Prostate gland (tissue), 2 donors: ENCODE data around the gene HIVEP3. TPM values are rescaled to one million over a fixed set of nuclear protein-coding genes. Genes with fewer than 3 reads are reported as not detected.
A peak's percentile ranks its signal among the peaks of the same experiment; 100 is the strongest.

Experiments used
- DNase-seq: peaks from one replicate; pipeline ENCODE4 v3.0.0-alpha.2; 2019; ENCODE audit warnings: low spot score
- H3K27ac ChIP-seq, 2 donors: fragments of 200-600 bp; sonication (generic); 2 replicates each; pipeline ENCODE4 v1.5.1; 2017 to 2019
- H3K27me3 ChIP-seq: fragments of 200-600 bp; sonication (generic); replicated peaks from 2 replicates; pipeline ENCODE4 v1.5.1; 2019; ENCODE audit not compliant: insufficient read depth
- H3K36me3 ChIP-seq, 2 donors: fragments of 200-600 bp; sonication (generic); 1 replicate in 1 of 2; 2 replicates in 1 of 2; pipeline versions ENCODE4 v1.5.1 to v1.8.1; 2017 to 2019
- H3K4me1 ChIP-seq: fragments of 200-600 bp; sonication (generic); replicated peaks from 2 replicates; pipeline ENCODE4 v1.5.1; 2019
- H3K4me3 ChIP-seq, 2 donors: fragments of 200-600 bp; sonication (generic); 2 replicates each; pipeline ENCODE4 v1.5.1; 2017 to 2019
- H3K9me3 ChIP-seq: fragments of 200-600 bp; sonication (generic); 2 replicates; pipeline ENCODE4 v1.5.1; 2017
- POLR2A ChIP-seq: fragments of 450-650 bp; IDR thresholded peaks from one replicate; pipeline ENCODE4 v1.6.1; 2016; ENCODE audit warnings: antibody characterized with exemption, mild to moderate bottlenecking
- POLR2AphosphoS5 ChIP-seq: sonication (generic); formaldehyde crosslinking; IDR thresholded peaks from one replicate; pipeline ENCODE4 v1.6.1; 2017; ENCODE audit warnings: antibody characterized with exemption
- WGBS: methylation state at CpG from one replicate; pipeline ENCODE4 v1.1.5; 2018; 5-methylcytosine and 5-hydroxymethylcytosine counted together
- intact Hi-C: fragments of 100-400 bp; cut with DNase I; formaldehyde crosslinking; loops from one replicate; pipeline ENCODE4 v1.14.2; 2022
- total RNA-seq, 2 donors: library from RNA; depleted of rRNA; stranded (reverse); fragments of >200 nt; gene quantifications; one replicate each; pipeline ENCODE4 v1.1.0, GENCODE V29; 2016
- TF ChIP-seq, protein P1 (sequence below), 4 experiments: fragments of 200-600 bp in 2 of 4; fragments of 450-650 bp in 2 of 4; sonication (generic) in 2 of 4; IDR thresholded peaks; 1 replicate in 3 of 4; 2 replicates in 1 of 4; pipeline ENCODE4 v1.5.1; 2016 to 2019; ENCODE audit warnings: antibody characterized with exemption in 4 of 4, mild to moderate bottlenecking in 2 of 4, moderate library complexity in 2 of 4

The HIVEP3 gene
- total RNA-seq, 2 donors from 2014 or later, result 9.3 to 11.2 TPM

DNA sequence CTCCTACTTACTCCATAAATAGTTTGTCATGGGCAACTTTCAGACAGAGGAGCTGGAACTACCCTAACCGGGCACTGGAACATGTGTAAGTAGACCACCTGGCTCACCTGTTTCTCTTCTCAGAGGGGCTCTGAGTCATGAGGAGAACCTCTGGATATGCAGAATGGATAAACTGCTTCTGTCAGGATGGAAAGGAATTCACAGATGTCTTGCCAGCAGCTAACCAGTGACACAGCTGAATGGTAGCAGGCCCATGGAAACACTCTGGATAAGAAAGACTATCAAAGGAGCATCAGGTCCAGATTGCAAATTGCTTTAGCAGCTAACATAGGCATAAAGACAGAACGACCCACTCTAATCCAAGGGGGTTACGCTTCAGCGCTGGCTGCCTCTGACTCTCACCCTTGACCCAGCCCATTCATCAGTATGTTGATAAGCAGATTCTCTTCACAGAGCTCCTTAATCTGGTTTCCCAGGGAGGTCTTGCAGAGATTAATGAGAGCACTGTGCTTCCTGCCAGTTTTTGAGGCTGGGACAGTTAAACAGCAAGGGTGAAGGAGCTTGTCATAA is 54.2 kb downstream of the HIVEP3 start:
- no peaks in the 10 kb centered on the region for H3K9me3 ChIP-seq
- H3K4me3 ChIP-seq, result no peak overlapping the region
- H3K4me1 ChIP-seq, result peaks cover 14% of the 10 kb centered on the region
- TF ChIP-seq, protein P1, sequence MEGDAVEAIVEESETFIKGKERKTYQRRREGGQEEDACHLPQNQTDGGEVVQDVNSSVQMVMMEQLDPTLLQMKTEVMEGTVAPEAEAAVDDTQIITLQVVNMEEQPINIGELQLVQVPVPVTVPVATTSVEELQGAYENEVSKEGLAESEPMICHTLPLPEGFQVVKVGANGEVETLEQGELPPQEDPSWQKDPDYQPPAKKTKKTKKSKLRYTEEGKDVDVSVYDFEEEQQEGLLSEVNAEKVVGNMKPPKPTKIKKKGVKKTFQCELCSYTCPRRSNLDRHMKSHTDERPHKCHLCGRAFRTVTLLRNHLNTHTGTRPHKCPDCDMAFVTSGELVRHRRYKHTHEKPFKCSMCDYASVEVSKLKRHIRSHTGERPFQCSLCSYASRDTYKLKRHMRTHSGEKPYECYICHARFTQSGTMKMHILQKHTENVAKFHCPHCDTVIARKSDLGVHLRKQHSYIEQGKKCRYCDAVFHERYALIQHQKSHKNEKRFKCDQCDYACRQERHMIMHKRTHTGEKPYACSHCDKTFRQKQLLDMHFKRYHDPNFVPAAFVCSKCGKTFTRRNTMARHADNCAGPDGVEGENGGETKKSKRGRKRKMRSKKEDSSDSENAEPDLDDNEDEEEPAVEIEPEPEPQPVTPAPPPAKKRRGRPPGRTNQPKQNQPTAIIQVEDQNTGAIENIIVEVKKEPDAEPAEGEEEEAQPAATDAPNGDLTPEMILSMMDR (IDR thresholded peaks at IDR 0.05), result no peak
- TF ChIP-seq POLR2AphosphoS5 (no peak), POLR2A (no peak)
- DNase-seq, result no peak
- 92% methylated on average over 4 of the region's 4 CpGs for WGBS
- H3K27me3 ChIP-seq, result no peaks in the 10 kb centered on the region
- H3K27ac ChIP-seq, result no peak overlapping the region
- H3K36me3 ChIP-seq, result no peaks in the 10 kb centered on the region
- intact Hi-C loops, result no loop called here

DNA sequence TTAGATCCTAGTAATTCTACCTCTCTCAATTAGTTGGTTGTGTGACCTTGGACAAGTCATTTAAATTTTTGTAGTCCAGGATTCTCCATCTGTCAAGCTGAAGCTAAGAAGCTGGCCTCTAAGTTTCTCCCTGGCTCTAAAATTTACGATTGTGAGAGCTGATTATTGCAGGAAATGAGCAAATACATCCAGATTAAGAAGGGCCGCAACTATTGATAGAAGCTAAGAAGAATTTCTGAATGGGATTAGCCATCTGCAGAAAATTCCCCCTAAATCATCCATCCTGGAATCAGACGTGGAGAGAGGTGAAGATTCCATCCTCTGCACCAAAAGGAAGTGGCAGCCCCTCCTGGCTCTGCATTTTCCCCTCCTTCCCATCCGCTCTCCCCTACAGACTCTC is 55.0 kb downstream of the HIVEP3 start:
- no peaks in the 10 kb centered on the region for H3K27me3 ChIP-seq
- no peak for DNase-seq
- no peak overlapping the region for H3K27ac ChIP-seq
- WGBS, result 90% methylated on average over 4 of the region's 4 CpGs
- no peak overlapping the region for H3K4me3 ChIP-seq
- peaks cover 14% of the 10 kb centered on the region for H3K4me1 ChIP-seq
- TF ChIP-seq POLR2AphosphoS5 (no peak), POLR2A (no peak)
- TF ChIP-seq, protein P1 (IDR thresholded peaks at IDR 0.05), result no peak
- H3K36me3 ChIP-seq, result no peaks in the 10 kb centered on the region
- intact Hi-C loops, result no loop called here
- no peaks in the 10 kb centered on the region for H3K9me3 ChIP-seq

GRCh38 chr1:41862384-41863221 is 56.1 kb downstream of the HIVEP3 start:
- intact Hi-C loops, result no loop called here

GRCh38 chr1:41861535-41862383 is 57.0 kb downstream of the HIVEP3 start:
- H3K9me3 ChIP-seq, result no peaks in the 10 kb centered on the region
- no peak overlapping the region for H3K4me3 ChIP-seq
- intact Hi-C loops, result no loop called here
- no peak for DNase-seq
- 38% methylated on average over 13 of the region's 13 CpGs for WGBS
- peak overlapping the region in 1 of 2 donors; percentile 59 for H3K27ac ChIP-seq
- peaks cover 14% of the 10 kb centered on the region for H3K4me1 ChIP-seq
- no peaks in the 10 kb centered on the region for H3K36me3 ChIP-seq
- no peak for TF ChIP-seq POLR2A
- TF ChIP-seq, protein P1 (IDR thresholded peaks at IDR 0.05), result no peak
- TF ChIP-seq POLR2AphosphoS5, result no peak
- no peaks in the 10 kb centered on the region for H3K27me3 ChIP-seq

More at GRCh38 chr1:41862384-41863221, 56.1 kb downstream of the HIVEP3 start:
- Histone ChIP-seq H3K4me1 (peaks cover 14% of the 10 kb centered on the region), H3K9me3 (no peaks in the 10 kb centered on the region), H3K36me3 (no peaks in the 10 kb centered on the region), H3K27me3 (no peaks in the 10 kb centered on the region), H3K27ac (no peak overlapping the region), H3K4me3 (no peak overlapping the region)
- 52% methylated on average over 7 of the region's 7 CpGs for WGBS
- TF ChIP-seq, protein P1 (IDR thresholded peaks at IDR 0.05), result no peak
- TF ChIP-seq POLR2A (no peak), POLR2AphosphoS5 (no peak)
- DNase-seq, result no peak
